GM19324 (cell line): Measurements from ENCODE around the gene TNXB.
"Not testable (repeated sequence)": the region's sequence is repeated elsewhere in the genome, so short reads cannot be mapped to it uniquely, and the experiment has no call there.

ENCODE experiments used
- ATAC-seq: cut with Tn5 transposase; IDR thresholded peaks from one replicate; pipeline ENCODE4 v1.9.1; 2021; ENCODE audit warnings: mild to moderate bottlenecking, moderate library complexity; ENCODE audit not compliant: unreplicated experiment, low FRiP score

Gene TNXB

GRCh38 chr6:32041385-32041784, 67.8 kb downstream of the TNXB start:
- not testable (repeated sequence) for ATAC-seq

DNA sequence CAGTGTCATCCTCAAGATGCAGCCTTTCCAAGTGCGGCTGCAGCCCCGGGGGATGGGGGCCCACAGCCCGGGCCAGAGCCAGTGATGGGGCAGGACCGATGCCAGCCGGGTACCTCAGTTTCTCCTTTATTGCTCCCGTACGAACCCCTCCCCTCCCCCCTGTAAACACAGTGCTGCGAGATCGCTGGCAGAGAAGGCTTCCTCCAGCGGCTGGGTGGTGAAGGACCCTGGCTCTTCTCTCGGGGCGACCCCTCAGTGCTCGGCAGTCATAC, 68.2 kb downstream of the TNXB start:
- ATAC-seq = not testable (repeated sequence)

GRCh38 chr6:32040299-32041049, 68.7 kb downstream of the TNXB start:
- ATAC-seq = not testable (repeated sequence)

DNA sequence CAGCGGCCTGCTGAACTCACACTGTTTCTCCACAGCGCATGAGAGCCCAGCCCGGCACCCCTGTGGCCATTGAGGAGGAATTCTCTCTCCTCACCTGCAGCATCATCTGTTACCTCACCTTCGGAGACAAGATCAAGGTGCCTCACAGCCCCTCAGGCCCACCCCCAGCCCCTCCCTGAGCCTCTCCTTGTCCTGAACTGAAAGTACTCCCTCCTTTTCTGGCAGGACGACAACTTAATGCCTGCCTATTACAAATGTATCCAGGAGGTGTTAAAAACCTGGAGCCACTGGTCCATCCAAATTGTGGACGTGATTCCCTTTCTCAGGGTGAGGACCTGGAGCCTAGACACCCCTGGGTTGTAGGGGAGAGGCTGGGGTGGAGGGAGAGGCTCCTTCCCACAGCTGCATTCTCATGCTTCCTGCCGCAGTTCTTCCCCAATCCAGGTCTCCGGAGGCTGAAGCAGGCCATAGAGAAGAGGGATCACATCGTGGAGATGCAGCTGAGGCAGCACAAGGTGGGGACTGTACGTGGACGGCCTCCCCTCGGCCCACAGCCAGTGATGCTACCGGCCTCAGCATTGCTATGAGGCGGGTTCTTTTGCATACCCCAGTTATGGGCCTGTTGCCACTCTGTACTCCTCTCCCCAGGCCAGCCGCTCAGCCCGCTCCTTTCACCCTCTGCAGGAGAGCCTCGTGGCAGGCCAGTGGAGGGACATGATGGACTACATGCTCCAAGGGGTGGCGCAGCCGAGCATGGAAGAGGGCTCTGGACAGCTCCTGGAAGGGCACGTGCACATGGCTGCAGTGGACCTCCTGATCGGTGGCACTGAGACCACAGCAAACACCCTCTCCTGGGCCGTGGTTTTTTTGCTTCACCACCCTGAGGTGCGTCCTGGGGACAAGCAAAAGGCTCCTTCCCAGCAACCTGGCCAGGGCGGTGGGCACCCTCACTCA, 69.5 kb downstream of the TNXB start:
- ATAC-seq = not testable (repeated sequence)

GRCh38 chr6:32038878-32039277, 70.3 kb downstream of the TNXB start:
- ATAC-seq = not testable (repeated sequence)

- not testable (repeated sequence) for ATAC-seq
Measured at GRCh38 chr6:32037598-32038524, 71.3 kb downstream of the TNXB start, which contains the start of gene CYP21A2. CYP21A2 (plus strand) TSS chr6:32038415; CDS start chr6:32038423, 8 bp downstream.

GRCh38 chr6:32037136-32037535, 72.0 kb downstream of the TNXB start:
- ATAC-seq = not testable (repeated sequence)

- ATAC-seq = not testable (repeated sequence)
Measured at GRCh38 chr6:32035283-32036013, 73.7 kb downstream of the TNXB start.

GRCh38 chr6:32029553-32029952, 79.6 kb downstream of the TNXB start:
- ATAC-seq = not testable (repeated sequence)

DNA sequence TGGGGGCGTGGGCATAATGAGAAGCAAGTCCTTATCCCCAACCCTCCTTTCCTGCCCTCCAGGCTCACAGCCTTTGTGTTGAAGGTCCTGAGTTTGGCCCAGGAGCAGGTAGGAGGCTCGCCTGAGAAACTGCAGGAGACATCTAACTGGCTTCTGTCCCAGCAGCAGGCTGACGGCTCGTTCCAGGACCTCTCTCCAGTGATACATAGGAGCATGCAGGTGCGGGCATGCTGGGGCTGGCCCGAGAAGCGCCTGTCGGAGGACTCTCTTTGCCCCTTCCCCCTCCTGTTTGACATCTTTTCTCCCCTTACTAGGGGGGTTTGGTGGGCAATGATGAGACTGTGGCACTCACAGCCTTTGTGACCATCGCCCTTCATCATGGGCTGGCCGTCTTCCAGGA, 80.5 kb downstream of the TNXB start:
- not testable (repeated sequence) for ATAC-seq

DNA sequence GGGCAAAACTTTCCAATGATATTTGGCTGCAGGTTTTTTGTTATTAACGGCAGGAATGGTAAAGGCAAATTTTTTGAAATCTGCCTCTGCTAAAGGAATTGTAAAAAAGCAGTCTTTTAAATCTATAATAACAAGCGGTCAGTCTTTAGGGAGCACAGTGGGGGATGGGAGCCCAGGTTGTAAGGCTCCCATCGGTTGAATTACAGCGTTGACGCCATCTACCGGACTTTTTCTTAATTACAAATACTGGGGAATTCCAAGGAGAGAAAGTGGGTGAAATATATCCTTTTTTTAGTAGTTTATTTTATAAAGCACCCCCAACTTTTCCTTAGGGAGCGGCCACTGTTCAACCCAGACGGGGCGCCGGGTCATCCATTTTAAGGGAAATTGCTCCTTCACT, 87.0 kb downstream of the TNXB start:
- not testable (repeated sequence) for ATAC-seq

GRCh38 chr6:32014547-32014946, 94.6 kb downstream of the TNXB start, which contains the start of gene C4B:
C4B (plus strand) TSS chr6:32014795; CDS start chr6:32014846, 51 bp downstream.
- not testable (repeated sequence) for ATAC-seq

DNA sequence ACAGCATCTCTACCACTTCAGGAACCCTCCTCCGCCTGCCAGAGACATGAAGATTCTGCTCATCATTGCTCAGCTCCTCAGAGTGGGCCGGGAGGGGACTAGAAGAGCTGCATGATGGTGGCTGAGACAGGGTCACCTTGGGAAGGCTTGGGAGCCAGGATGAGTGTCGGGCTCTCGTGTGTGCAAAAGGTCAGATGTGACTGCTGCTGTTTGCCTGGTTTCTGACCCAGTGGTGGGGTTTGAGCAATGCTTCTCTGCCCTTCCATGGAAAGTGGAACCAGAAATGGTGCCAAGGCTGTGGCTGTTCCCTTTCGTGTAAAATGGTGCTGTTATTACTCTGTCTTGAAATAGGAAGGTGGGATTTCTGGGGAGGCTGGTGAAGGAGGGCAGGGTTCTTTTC, 95.4 kb downstream of the TNXB start:
- not testable (repeated sequence) for ATAC-seq

DNA sequence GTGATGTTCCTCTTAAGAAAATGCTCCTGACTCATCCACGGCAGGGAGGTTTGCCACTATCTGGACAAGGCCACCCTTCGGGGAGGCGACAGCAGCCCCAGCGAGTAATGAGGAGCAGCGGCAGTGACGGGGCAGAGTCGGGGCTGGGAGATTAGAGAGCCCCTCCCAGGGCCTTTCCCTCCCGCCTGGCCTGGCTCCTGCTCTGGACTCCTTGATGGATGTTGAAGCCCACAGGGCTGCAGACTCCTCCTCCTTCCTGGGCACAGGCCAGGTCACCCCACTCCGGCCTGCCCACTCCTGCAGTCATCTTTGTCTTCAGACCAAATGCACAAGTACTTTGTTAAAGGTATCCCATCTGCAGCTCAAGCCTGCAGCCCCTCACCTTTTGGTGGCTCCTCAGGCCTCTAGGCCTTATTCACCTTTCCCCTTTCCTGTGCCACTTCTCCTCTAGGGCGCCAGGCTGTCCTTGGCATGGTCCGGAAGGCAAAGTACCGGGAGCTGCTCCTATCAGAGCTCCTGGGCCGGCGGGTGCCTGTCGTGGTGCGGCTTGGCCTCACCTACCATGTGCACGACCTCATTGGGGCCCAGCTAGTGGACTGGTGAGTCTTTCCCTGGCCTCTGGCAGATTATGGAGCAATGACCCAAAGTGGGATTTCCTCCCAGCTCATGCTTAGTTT, 96.1 kb downstream of the TNXB start:
- ATAC-seq = not testable (repeated sequence)

DNA sequence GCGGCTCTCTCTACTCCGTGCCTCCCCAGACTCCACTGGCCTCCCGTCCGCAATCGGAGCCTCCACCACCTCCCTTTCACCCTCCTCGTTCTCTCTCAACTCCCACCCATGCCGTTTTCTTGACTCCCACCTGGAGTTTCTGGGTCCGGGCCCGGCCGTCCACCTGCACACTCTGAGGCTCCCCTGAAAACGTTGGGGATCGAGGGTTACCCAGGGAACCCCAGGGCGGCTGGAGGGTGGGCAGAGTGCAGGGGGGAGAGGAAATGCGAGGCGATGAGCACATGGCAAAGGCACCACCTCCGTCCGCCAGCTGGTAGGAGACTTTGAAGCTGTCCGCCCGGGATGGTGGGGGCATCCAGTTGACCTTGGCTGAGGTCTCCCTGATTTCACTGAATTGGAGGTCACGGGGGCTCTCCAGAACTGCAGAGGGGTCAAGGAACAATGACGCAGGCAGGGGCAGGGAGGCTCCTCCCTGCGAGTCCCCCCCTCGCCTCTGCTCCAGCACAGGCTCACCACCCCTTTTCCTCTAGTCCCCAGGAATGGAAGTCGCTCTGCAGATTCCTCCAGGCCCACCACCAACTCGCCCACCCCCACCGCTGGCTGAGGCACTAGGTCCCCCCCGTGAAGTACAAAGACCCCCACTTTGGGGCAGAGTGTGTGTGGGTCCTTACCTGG, 98.1 kb downstream of the TNXB start:
- not testable (repeated sequence) for ATAC-seq

DNA sequence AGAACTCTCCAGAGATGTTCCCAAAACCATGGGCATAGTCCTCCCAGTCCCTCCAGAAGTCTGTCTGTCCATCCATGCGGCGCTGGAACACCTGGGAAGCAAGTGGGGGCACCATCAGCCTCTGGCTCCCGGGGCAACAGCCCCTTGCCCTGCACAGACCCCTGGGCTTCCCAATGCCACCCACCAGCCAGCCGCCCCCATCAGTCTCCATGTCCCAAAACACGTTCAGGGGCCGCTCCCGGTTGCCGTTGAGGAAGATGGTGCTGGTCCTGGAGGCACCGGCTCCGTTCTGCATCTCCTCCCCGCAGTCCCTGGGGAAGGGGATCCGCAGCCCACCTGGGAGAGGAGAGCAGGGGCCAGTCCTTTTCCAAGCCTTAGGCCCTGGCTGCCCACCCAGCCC, 99.6 kb downstream of the TNXB start:
- ATAC-seq = not testable (repeated sequence)

DNA sequence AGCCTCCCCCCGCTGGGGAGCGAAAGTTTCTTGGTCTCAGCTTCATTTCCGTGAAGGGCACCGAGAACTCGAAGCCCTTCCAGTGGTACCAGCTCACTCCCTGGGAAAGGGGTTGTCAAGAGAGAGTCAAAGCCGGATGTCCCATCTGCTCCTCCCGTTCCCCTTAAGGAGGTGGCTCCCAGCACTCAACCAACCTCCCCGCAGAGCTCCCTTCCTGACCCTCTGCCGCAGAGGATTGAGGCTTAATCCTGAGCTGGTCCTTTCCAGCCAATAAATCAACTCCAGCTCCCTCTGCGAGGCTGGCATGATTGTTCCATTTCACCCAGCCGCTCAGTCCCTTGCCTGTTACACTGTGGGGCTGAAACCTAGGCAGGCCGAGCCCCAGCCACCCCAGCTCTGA, 100.5 kb downstream of the TNXB start:
- not testable (repeated sequence) for ATAC-seq

DNA sequence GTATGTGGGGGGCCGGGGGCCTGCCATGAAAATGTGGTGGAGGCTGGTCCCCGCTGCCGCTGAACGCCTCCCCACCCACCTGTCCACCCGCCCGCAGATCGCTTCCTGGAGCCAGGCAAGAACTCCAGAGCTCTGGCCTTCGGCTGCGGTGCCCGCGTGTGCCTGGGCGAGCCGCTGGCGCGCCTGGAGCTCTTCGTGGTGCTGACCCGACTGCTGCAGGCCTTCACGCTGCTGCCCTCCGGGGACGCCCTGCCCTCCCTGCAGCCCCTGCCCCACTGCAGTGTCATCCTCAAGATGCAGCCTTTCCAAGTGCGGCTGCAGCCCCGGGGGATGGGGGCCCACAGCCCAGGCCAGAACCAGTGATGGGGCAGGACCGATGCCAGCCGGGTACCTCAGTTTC, 101.1 kb downstream of the TNXB start:
- not testable (repeated sequence) for ATAC-seq
